ENCODE measurements around the gene GPC5. TPM values are rescaled to one million over a fixed set of nuclear protein-coding genes. Genes with fewer than 3 reads are reported as not detected.

Gene GPC5
- total and polyA plus RNA-seq, 2 of the 8 experiments (the other 6 are each of a cell fraction or from before 2014, with no cell fraction given): 0.20 to 0.39 TPM

DNA sequence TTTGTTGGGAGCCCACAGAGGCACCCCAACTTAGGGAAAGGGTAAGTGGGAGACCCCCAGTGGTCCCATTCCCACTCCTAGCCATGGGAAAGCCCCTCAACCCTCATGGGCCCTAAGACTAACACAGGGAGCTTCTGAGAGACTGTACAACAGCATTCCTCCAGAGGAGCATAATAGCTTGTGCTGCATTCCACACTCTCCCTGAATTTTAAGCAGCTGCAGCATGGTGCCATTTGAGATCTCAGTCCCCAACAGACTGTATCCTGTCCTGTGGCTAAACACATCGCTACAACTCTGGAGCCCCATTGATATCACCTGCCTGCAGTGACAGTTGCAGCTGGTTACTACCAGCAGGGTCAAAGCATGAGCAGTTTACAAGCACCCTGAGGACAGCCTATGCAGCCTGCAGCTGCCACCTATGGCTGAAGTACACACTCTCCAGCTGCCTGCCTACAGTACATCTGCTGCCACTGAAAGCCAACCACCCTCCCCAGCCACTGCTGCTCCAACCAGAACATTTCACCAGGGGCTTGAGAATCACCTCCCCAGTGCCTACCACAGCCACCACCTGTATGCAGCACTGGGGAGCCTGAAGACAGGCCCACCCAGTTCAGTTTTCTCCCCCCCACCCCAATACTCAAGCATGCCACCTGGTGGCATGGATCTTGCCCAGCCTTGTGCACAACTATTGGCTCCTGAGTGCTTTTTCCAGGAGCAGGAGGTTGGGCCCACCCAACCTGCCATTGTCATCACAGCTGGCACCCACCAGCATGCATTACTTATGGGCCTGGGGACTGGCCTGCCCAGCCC, 557.3 kb downstream of the GPC5 start:
- Histone ChIP-seq H3K9me3 (ENCODE audit: insufficient read depth in 2 of 2, low read depth in 1 of 2, low read length in 1 of 2) (no peaks in the 10 kb centered on the region), H2BK120ac (replicated peaks; ENCODE audit: low read depth, low read length) (no peak overlapping the region), H3K14ac (ENCODE audit: insufficient read length) (no peak overlapping the region), H3K36me3 (ENCODE audit: control insufficient read depth in 2 of 4, insufficient read depth in 4 of 4, low read length in 3 of 4) (no peaks in the 10 kb centered on the region), H4K20me1 (replicated peaks in 1 of 2; ENCODE audit: control insufficient read depth in 1 of 2, insufficient read depth in 2 of 2, low read length in 2 of 2) (no peaks in the 10 kb centered on the region), H2BK20ac (ENCODE audit: low read length) (no peak overlapping the region), H3K23me2 (ENCODE audit: low read depth, low read length) (no peaks in the 10 kb centered on the region), H3K18ac (ENCODE audit: extremely low read depth, low read length) (no peak overlapping the region), H3K27ac (ENCODE audit: low read depth, low read length) (no peak overlapping the region), H3K27me3 (replicated peaks in 1 of 4; ENCODE audit: control insufficient read depth in 3 of 4, extremely low read depth in 1 of 4, insufficient read depth in 3 of 4, low read length in 3 of 4) (no peaks in the 10 kb centered on the region), H2AK5ac (ENCODE audit: low read depth, low read length) (no peak overlapping the region), H3K4me1 (replicated peaks in 1 of 4; ENCODE audit: control insufficient read depth in 3 of 4, insufficient read depth in 4 of 4, low read length in 3 of 4) (no peaks in the 10 kb centered on the region), H2AFZ (ENCODE audit: low read length) (peak overlapping the region; percentile 88), H4K91ac (replicated peaks; ENCODE audit: insufficient read length, low read length) (no peak overlapping the region), H3K79me2 (ENCODE audit: control insufficient read depth in 1 of 2, insufficient read depth in 2 of 2, low read length in 2 of 2) (no peaks in the 10 kb centered on the region), H4K8ac (ENCODE audit: extremely low read depth, insufficient read depth, low read length) (no peak overlapping the region; the same call in 1 of the 2 replicates), H3K79me1 (ENCODE audit: low read depth, low read length) (no peaks in the 10 kb centered on the region), H3K23ac (ENCODE audit: insufficient read length) (no peak overlapping the region), H3K4me3 (ENCODE audit: extremely low read depth in 1 of 4, insufficient read depth in 2 of 4, low read depth in 3 of 4, low read length in 4 of 4) (no peak overlapping the region), H2BK12ac (ENCODE audit: low read depth, low read length) (no peak overlapping the region), H3K9ac (replicated peaks in 1 of 4; ENCODE audit: extremely low read depth in 1 of 4, low read depth in 3 of 4, low read length in 3 of 4) (no peak overlapping the region), H3K56ac (replicated peaks; ENCODE audit: insufficient read length, low read depth, low read length) (no peak overlapping the region), H4K5ac (ENCODE audit: insufficient read length, low read depth, low read length) (no peak overlapping the region), H2BK5ac (ENCODE audit: low read depth, low read length) (no peak overlapping the region), H3K4ac (replicated peaks; ENCODE audit: insufficient read length, low read depth, low read length) (no peak overlapping the region), H2BK15ac (ENCODE audit: low read length) (no peak overlapping the region), H3K4me2 (ENCODE audit: insufficient read depth in 1 of 2, low read depth in 2 of 2, low read length in 2 of 2) (no peak overlapping the region)
- 100% methylated on average over 1 of the region's 1 CpG; no CpG with 5 or more reads in 1 of the 2 experiments for WGBS, 2 experiments (ENCODE audit: extremely low coverage in 1 of 2, insufficient coverage in 1 of 2, insufficient read length in 1 of 2, insufficient replicate concordance in 2 of 2, low coverage in 1 of 2, low lambda C conversion rate in 2 of 2, missing lambda C conversion rate in 1 of 2)
- ChIA-PET CTCF (ENCODE audit: partially characterized antibody) (interaction anchor here (0.6 to 1.8 kb wide), 5 partner anchors 8 to 468 kb away, joined by 3 to 6 read pairs (median 3); no protein-coding TSS in a partner anchor), POLR2A (ENCODE audit: partially characterized antibody) (no interaction called here)
- FAIRE-seq (no peak), DNase-seq (ENCODE audit: low read depth in 1 of 2, low spot score in 2 of 2) (no peak)
- TF ChIP-seq BRCA1 (IDR thresholded peaks at IDR 0.05; ENCODE audit: low read depth, low read length) (no peak), ZNF274 (IDR thresholded peaks at IDR 0.05; ENCODE audit: borderline replicate concordance, extremely low read depth, low read length) (no peak), RAD21 (IDR thresholded peaks at IDR 0.05 in 1 of 2, conservative IDR thresholded peaks at IDR 0.05 in 1 of 2; ENCODE audit: low read depth in 2 of 2, low read length in 2 of 2) (peak in 1 of 2 experiments; percentile 19; a peak in 1 of 4 replicates)
- TF ChIP-seq, protein P1, sequence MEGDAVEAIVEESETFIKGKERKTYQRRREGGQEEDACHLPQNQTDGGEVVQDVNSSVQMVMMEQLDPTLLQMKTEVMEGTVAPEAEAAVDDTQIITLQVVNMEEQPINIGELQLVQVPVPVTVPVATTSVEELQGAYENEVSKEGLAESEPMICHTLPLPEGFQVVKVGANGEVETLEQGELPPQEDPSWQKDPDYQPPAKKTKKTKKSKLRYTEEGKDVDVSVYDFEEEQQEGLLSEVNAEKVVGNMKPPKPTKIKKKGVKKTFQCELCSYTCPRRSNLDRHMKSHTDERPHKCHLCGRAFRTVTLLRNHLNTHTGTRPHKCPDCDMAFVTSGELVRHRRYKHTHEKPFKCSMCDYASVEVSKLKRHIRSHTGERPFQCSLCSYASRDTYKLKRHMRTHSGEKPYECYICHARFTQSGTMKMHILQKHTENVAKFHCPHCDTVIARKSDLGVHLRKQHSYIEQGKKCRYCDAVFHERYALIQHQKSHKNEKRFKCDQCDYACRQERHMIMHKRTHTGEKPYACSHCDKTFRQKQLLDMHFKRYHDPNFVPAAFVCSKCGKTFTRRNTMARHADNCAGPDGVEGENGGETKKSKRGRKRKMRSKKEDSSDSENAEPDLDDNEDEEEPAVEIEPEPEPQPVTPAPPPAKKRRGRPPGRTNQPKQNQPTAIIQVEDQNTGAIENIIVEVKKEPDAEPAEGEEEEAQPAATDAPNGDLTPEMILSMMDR (IDR thresholded peaks at IDR 0.05; ENCODE audit: control extremely low read depth in 1 of 3, insufficient read depth in 1 of 3, low read depth in 1 of 3, low read length in 3 of 3): peak; percentile 18 to 34 (median 18); a peak in 3 of 4 replicates

All from H1 (cell line).